ENCODE data around the gene MYO15A. TPM values are rescaled to one million over a fixed set of nuclear protein-coding genes. Genes with fewer than 3 reads are reported as not detected.

The MYO15A gene
- total RNA-seq, 1 experiment from 2014 or later = 0.36 TPM

DNA sequence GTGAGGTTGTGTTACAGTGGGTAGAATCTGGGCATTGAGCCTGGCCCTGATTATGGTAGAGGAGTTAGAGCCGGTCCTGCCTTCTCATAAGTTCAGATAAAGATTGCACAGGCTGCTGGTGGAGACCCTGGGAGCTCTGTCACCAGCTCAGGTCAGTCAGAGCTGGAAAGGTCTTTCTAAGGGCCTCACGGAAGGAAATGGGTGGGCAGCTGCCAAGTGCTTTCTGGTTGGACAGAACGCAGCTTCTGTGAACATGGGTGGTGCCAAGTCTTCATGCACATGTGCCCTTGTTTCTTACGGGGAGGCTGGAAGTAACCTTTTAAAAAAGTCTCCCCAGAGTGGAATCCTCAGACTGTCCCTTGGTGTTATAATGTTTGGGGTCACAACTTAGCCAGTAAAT, 90.0 kb downstream of the MYO15A start:
- Histone ChIP-seq H3K4me3 (ENCODE audit: low read depth in 2 of 2, low read length in 2 of 2) (no peak overlapping the region), H3K27me3 (ENCODE audit: control insufficient read depth, insufficient read depth, low read length) (no peaks in the 10 kb centered on the region), H3K36me3 (ENCODE audit: control insufficient read depth, insufficient read depth, low read length) (peaks cover 19% of the 10 kb centered on the region), H3K4me1 (ENCODE audit: control insufficient read depth, insufficient read depth, low read length) (no peaks in the 10 kb centered on the region), H3K9me3 (ENCODE audit: control insufficient read depth, insufficient read depth, low read depth, low read length) (no peaks in the 10 kb centered on the region), H3K27ac (ENCODE audit: low read length) (no peak overlapping the region)
- DNase-seq (ENCODE audit: low read depth, low spot score) (no peak), ATAC-seq (no peak)
- intact Hi-C loops (cut with micrococcal nuclease; ENCODE audit: unreplicated experiment) (no loop called here), in situ Hi-C loops (cut with HindIII; ENCODE audit: low pct_unique_long_range_greater_than_20kb, low sequenced_read_pairs) (no loop called here)
- POLR2A ChIA-PET = no interaction called here
- CTCF ChIA-PET = no interaction called here
- no peak for TF ChIP-seq POLR2AphosphoS5 (IDR thresholded peaks at IDR 0.05; ENCODE audit: low read depth, low read length)
- BruUV-seq (replicated peaks) = no TSS peak

DNA sequence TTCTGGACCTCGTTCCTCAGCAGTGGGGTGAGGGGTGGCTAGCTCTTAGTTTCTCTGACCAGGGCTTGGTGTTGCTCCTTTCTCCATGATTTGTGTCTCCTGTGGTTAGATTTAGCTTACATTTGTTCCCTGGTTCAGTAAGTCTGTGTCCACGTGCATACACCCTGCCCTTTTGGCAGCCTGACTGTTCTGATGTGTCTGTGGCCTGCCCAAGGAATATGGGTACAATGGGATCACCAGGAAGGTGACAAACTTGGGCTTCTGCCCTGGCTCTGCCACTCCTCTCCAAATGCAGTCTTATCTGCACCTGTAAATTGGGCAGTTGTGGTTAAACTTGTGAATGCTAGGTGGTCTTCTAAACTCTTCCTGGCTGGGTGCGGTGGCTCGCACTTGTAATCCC, 92.6 kb downstream of the MYO15A start:
- no peaks in the 10 kb centered on the region for H3K9me3 ChIP-seq (ENCODE audit: control insufficient read depth, insufficient read depth, low read depth, low read length)
- no peak for DNase-seq (ENCODE audit: low read depth, low spot score)
- no peak overlapping the region for H3K27ac ChIP-seq (ENCODE audit: low read length)
- in situ Hi-C loops (cut with HindIII; ENCODE audit: low pct_unique_long_range_greater_than_20kb, low sequenced_read_pairs) = no loop called here
- intact Hi-C loops (cut with micrococcal nuclease; ENCODE audit: unreplicated experiment) = no loop called here
- no peak for ATAC-seq
- BruUV-seq (replicated peaks) = no TSS peak
- ChIA-PET CTCF (no interaction called here), POLR2A (no interaction called here)
- TF ChIP-seq SIN3A (IDR thresholded peaks at IDR 0.05; ENCODE audit: borderline replicate concordance, insufficient read depth, low read depth, low read length) (no peak), REST (IDR thresholded peaks at IDR 0.05; ENCODE audit: insufficient read depth in 1 of 2, low read depth in 2 of 2, low read length in 1 of 2) (no peak), TCF7L2 (IDR thresholded peaks at IDR 0.05; ENCODE audit: low read depth, low read length) (no peak), POLR2AphosphoS5 (IDR thresholded peaks at IDR 0.05; ENCODE audit: low read depth, low read length) (no peak)
- TF ChIP-seq, protein P1, sequence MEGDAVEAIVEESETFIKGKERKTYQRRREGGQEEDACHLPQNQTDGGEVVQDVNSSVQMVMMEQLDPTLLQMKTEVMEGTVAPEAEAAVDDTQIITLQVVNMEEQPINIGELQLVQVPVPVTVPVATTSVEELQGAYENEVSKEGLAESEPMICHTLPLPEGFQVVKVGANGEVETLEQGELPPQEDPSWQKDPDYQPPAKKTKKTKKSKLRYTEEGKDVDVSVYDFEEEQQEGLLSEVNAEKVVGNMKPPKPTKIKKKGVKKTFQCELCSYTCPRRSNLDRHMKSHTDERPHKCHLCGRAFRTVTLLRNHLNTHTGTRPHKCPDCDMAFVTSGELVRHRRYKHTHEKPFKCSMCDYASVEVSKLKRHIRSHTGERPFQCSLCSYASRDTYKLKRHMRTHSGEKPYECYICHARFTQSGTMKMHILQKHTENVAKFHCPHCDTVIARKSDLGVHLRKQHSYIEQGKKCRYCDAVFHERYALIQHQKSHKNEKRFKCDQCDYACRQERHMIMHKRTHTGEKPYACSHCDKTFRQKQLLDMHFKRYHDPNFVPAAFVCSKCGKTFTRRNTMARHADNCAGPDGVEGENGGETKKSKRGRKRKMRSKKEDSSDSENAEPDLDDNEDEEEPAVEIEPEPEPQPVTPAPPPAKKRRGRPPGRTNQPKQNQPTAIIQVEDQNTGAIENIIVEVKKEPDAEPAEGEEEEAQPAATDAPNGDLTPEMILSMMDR (IDR thresholded peaks at IDR 0.05) = no peak
- H3K4me3 ChIP-seq (ENCODE audit: low read depth in 2 of 2, low read length in 2 of 2) = no peak overlapping the region
- no peaks in the 10 kb centered on the region for H3K4me1 ChIP-seq (ENCODE audit: control insufficient read depth, insufficient read depth, low read length)
- no peaks in the 10 kb centered on the region for H3K27me3 ChIP-seq (ENCODE audit: control insufficient read depth, insufficient read depth, low read length)
- peaks cover 9% of the 10 kb centered on the region for H3K36me3 ChIP-seq (ENCODE audit: control insufficient read depth, insufficient read depth, low read length)

DNA sequence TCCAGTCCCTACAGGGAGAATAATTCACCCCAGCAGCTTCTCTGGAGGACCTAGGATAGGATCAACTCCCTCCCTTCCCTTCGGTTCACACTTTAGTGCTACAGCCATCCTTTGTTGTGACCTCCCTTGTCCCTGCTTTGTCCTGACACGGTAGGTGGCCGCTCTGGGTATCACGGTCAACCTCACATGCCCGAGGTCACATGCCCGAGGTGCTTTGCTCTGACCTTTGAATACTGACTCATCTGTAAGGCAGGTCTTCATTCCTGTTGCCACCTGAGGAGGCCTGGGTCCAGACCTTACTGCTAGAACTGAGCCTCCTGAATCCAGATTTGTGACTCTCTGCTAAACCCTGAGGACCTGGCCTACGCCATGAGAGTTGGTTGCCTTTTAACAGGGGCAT, 94.8 kb downstream of the MYO15A start:
- DNase-seq (ENCODE audit: low read depth, low spot score) = no peak
- in situ Hi-C loops (cut with HindIII; ENCODE audit: low pct_unique_long_range_greater_than_20kb, low sequenced_read_pairs) = no loop called here
- TF ChIP-seq TCF7L2 (IDR thresholded peaks at IDR 0.05; ENCODE audit: low read depth, low read length) (no peak), SIN3A (IDR thresholded peaks at IDR 0.05; ENCODE audit: borderline replicate concordance, insufficient read depth, low read depth, low read length) (no peak), REST (IDR thresholded peaks at IDR 0.05; ENCODE audit: insufficient read depth in 1 of 2, low read depth in 2 of 2, low read length in 1 of 2) (no peak), POLR2AphosphoS5 (IDR thresholded peaks at IDR 0.05; ENCODE audit: low read depth, low read length) (no peak)
- TF ChIP-seq, protein P1 (IDR thresholded peaks at IDR 0.05) = no peak
- peak; percentile 53; the same call in 1 of the 2 replicates for ATAC-seq
- no peaks in the 10 kb centered on the region for H3K4me1 ChIP-seq (ENCODE audit: control insufficient read depth, insufficient read depth, low read length)
- H3K27ac ChIP-seq (ENCODE audit: low read length) = no peak overlapping the region
- no TSS peak for BruUV-seq (replicated peaks)
- CTCF ChIA-PET = no interaction called here
- no peak overlapping the region for H3K4me3 ChIP-seq (ENCODE audit: low read depth in 2 of 2, low read length in 2 of 2)
- POLR2A ChIA-PET = no interaction called here
- H3K36me3 ChIP-seq (ENCODE audit: control insufficient read depth, insufficient read depth, low read length) = peaks cover 3% of the 10 kb centered on the region; the same call in 1 of the 2 replicates
- H3K9me3 ChIP-seq (ENCODE audit: control insufficient read depth, insufficient read depth, low read depth, low read length) = no peaks in the 10 kb centered on the region
- H3K27me3 ChIP-seq (ENCODE audit: control insufficient read depth, insufficient read depth, low read length) = no peaks in the 10 kb centered on the region
- intact Hi-C loops (cut with micrococcal nuclease; ENCODE audit: unreplicated experiment) = no loop called here

Data from Panc1 (cell line).